GM12864 (cell line): ENCODE results near the gene NBEAL2.

ENCODE experiments used
- DNase-seq: peaks from one replicate; pipeline ENCODE4 v3.0.0-alpha.2; 2011; ENCODE audit warnings: low read depth
- H3K4me3 ChIP-seq: 2 replicates; pipeline ENCODE4 v1.5.1; 2011; ENCODE audit warnings: mild to moderate bottlenecking, low read depth, low read length, control low read depth
- TF ChIP-seq, protein P1 (sequence below): IDR thresholded peaks from 2 replicates; pipeline ENCODE4 v1.5.1; 2011; ENCODE audit warnings: low read depth, mild to moderate bottlenecking, moderate library complexity, low read length, control low read depth, inconsistent platforms; ENCODE audit errors: missing control alignments

NBEAL2 gene

DNA sequence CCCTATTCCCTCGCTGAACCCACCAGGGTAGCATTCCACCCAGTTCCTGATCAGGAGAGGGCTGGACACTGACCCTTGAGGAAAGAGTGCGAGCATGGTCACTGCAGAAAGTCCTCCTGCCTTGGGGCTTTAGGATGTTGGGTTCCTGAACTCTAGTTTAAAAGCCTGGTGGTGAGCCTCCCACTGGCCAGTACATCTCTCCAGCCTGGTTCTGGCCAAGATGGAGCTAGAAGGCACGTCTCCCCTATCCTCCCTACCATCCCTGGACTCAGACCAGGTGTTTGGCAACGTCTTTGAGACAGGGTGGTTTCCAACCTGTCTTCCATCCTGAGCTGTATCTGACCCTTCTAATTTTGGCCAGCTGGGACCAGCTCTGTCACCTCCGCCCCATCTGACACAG lies 31.4 kb downstream of the NBEAL2 start:
- no peak for DNase-seq
- no peak overlapping the region for H3K4me3 ChIP-seq
- TF ChIP-seq, protein P1, sequence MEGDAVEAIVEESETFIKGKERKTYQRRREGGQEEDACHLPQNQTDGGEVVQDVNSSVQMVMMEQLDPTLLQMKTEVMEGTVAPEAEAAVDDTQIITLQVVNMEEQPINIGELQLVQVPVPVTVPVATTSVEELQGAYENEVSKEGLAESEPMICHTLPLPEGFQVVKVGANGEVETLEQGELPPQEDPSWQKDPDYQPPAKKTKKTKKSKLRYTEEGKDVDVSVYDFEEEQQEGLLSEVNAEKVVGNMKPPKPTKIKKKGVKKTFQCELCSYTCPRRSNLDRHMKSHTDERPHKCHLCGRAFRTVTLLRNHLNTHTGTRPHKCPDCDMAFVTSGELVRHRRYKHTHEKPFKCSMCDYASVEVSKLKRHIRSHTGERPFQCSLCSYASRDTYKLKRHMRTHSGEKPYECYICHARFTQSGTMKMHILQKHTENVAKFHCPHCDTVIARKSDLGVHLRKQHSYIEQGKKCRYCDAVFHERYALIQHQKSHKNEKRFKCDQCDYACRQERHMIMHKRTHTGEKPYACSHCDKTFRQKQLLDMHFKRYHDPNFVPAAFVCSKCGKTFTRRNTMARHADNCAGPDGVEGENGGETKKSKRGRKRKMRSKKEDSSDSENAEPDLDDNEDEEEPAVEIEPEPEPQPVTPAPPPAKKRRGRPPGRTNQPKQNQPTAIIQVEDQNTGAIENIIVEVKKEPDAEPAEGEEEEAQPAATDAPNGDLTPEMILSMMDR = no peak

DNA sequence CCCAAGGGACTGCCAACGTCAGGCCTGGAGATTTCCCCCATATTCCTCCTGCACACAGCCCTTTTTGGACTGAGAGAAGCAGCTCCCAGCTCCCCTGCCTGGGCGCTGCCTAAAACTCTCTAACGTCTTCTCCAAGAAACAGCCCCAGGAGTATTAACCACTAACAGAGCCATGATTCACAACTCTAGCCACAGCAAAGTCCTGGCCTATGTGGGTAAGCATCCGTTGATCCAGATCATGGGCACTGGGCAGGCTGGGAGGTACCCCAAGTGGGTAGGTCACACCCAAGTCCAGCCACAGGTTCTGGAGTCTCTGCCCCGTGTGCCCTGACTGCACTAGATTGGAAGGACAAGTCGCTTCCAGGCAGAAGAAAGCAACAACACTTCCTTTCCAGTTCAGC lies 31.9 kb downstream of the NBEAL2 start:
- DNase-seq = no peak
- TF ChIP-seq, protein P1 = no peak
- no peak overlapping the region for H3K4me3 ChIP-seq

DNA sequence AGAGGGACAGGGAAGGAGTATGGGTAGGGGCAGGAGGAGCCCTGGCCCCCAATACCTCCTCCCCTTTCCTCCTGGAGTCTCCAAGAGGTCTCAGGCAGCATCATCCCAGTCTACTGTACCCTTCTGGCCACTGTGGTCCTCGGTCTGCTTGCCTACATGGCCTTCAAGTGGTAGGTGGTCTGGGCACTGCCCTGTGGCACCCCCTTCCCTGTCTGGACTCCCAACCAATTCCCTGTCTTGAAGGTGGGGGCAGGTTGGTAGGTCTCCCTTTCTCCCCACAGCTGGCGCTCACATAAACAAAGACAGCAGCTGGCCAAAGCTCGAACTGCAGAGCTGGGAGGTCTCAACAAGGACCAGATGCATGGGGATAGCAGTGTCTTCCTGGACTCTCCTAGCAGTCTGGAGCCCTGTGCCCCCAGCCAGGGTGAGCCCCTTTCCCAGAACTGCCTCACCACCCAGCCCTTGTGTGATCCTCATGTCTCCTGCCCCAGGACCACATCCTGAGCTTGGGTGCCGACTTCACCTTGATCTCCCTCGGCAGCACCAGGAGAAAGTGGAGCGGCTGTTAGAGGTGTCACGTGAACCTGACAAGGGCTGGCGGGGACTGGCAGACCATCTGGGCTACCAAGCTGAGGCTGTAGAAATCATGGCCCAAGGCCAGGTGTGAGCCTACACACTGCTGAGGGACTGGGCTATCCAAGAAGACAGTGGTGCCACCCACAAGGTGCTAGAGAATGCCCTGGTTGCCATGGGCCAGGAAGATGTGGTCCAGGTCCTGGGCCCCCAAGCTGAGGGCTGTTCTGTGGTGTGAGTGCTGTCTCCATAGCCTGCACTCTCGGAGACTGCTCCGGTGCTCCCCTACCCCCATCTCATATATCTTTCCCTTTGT lies 33.1 kb downstream of the NBEAL2 start:
- DNase-seq = no peak
- TF ChIP-seq, protein P1 = no peak
- no peak overlapping the region for H3K4me3 ChIP-seq

DNA sequence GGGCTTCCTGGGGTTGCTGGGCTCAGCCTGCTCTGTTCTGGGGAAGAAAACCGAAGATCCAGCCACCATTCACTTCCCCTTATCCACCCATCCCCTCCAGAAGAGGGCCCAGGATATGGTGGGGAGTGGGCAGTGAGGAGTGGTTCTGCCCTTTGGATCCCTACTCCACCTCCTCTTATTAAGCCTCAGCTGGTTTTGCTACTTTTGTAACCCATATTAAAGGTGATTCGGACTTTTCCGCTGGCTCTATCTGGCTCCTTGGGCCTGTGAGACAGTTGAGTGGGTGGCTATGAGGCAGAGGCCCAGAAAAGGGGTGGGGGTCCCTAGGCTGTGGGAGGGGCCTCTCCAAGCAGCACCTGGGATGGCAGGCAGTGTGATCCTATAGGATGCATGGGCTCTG lies 33.8 kb downstream of the NBEAL2 start:
- H3K4me3 ChIP-seq = no peak overlapping the region
- TF ChIP-seq, protein P1 = no peak
- no peak for DNase-seq

DNA sequence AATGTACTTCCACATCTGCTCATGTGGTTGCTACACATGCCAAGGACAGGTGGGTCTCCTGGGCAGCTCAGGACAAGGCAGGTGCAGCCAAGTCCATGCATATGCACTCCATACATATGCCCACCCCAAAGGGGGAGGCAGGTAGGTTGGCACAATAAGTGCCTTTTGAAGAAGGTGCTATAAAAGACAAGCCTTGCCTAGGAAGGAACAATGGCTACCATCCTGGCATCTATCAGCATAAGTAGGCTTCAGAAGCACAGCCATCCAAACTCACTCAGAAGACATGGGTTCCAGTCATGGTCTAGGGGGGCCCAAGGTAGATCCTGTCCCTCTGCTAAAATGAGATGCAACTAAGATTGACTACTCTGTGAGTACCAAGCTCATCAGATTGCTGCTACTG lies 34.6 kb downstream of the NBEAL2 start:
- no peak for DNase-seq
- TF ChIP-seq, protein P1 = no peak
- H3K4me3 ChIP-seq = no peak overlapping the region

DNA sequence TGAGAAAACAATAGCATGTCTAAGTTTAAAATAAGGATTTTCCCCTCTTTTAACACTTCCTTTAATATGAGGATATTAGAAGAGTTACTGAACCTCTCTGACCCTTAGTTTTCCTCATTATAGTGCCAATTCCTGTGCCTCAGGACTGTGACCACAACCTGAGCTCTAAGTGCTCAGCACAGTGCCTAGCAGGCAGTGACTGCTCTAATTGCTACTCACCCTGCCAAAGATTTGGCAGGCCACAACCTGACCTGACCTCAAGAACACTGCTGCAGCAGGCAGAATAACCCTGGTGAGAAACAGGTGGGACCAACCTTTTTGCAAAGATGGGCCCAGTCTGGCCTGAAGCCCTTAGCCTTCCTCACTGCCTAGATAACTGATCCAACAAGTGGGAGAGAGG lies 35.7 kb downstream of the NBEAL2 start:
- TF ChIP-seq, protein P1 = no peak
- no peak for DNase-seq
- no peak overlapping the region for H3K4me3 ChIP-seq
